Stimulated activated CD4-positive, alpha-beta T cell treated with anti-CD3 and anti-CD28 coated beads, Interleukin-12 subunit alpha, Interleukin-12 subunit beta, amount 100 ng/mL, for 48 hours (primary cell): ENCODE measurements around the gene ARIH1.
A peak's percentile ranks its signal among the peaks of the same experiment; 100 is the strongest.
"Not testable (repeated sequence)": the region's sequence is repeated elsewhere in the genome, so short reads cannot be mapped to it uniquely, and the experiment has no call there.

ENCODE experiments used
- DNase-seq, 3 donors: peaks; one replicate each; pipeline ENCODE4 v3.0.0-alpha.2; 2020; ENCODE audit warnings: low read depth in 2 of 3, low spot score in 1 of 3

Gene ARIH1

GRCh38 chr15:72473614-72474465 lies at the start of gene ARIH1:
Gene ARIH1 (plus strand): TSS chr15:72474330. CDS start chr15:72474640, 310 bp downstream.
- DNase-seq: peak; percentile 90 to 95 (median 94)

GRCh38 chr15:72426753-72427152 lies 47.4 kb upstream of the ARIH1 start:
- no peak for DNase-seq

- no peak for DNase-seq
These were observed 36.3 kb upstream of the ARIH1 start for GRCh38 chr15:72437650-72438316.

- DNase-seq: not testable (repeated sequence)
These were observed 31.3 kb upstream of the ARIH1 start for GRCh38 chr15:72442848-72443247.

GRCh38 chr15:72445426-72445825 lies 28.7 kb upstream of the ARIH1 start:
- no peak for DNase-seq

GRCh38 chr15:72450805-72451204 lies 23.3 kb upstream of the ARIH1 start:
- no peak for DNase-seq

GRCh38 chr15:72451224-72451623 lies 22.9 kb upstream of the ARIH1 start:
- no peak for DNase-seq

GRCh38 chr15:72456684-72457083 lies 17.4 kb upstream of the ARIH1 start:
- DNase-seq: no peak

GRCh38 chr15:72460402-72460801 lies 13.7 kb upstream of the ARIH1 start:
- no peak for DNase-seq

GRCh38 chr15:72463702-72464101 lies 10.4 kb upstream of the ARIH1 start:
- no peak for DNase-seq

- DNase-seq: no peak
These were observed 9.9 kb upstream of the ARIH1 start for GRCh38 chr15:72464251-72464650.

- no peak for DNase-seq
These were observed 6.0 kb upstream of the ARIH1 start for GRCh38 chr15:72468103-72468502.

GRCh38 chr15:72472992-72473610 lies 1.0 kb upstream of the ARIH1 start:
- no peak for DNase-seq

GRCh38 chr15:72474466-72474911 lies 359 bp downstream of the ARIH1 start:
- peak in 2 of 3 donors; percentile 13 to 37 for DNase-seq

GRCh38 chr15:72474912-72475628 lies 940 bp downstream of the ARIH1 start:
- DNase-seq: peak; percentile 51 to 75 (median 72)

- DNase-seq: no peak
These were observed 1.5 kb downstream of the ARIH1 start for GRCh38 chr15:72475674-72476073.

- DNase-seq: not testable (repeated sequence)
These were observed 2.2 kb downstream of the ARIH1 start for GRCh38 chr15:72476330-72476729.

GRCh38 chr15:72481015-72481659 lies 7.0 kb downstream of the ARIH1 start:
- no peak for DNase-seq

- DNase-seq: no peak
These were observed 8.1 kb downstream of the ARIH1 start for GRCh38 chr15:72482275-72482674.

GRCh38 chr15:72483279-72483678 lies 9.1 kb downstream of the ARIH1 start:
- DNase-seq: no peak

- DNase-seq: no peak
These were observed 12.0 kb downstream of the ARIH1 start for GRCh38 chr15:72486144-72486543.
